Smooth muscle cell (in vitro differentiated cells): ENCODE data around the gene PDE6D. TPM values are rescaled to one million over a fixed set of nuclear protein-coding genes. Genes with fewer than 3 reads are reported as not detected.

Source experiments
- DNase-seq: peaks from one replicate; lab custom pipeline; 2025; ENCODE audit not compliant: unreplicated experiment; lab: John Stamatoyannopoulos, UW
- H2AFZ ChIP-seq: fragments of 200-600 bp; sonication (generic); 2 replicates; pipeline ENCODE4 v1.6.0; 2016; ENCODE audit warnings: antibody characterized with exemption, low read depth, mild to moderate bottlenecking
- H3F3A ChIP-seq: fragments of 200-600 bp; sonication (generic); 2 replicates; pipeline ENCODE4 v1.6.0; 2017; ENCODE audit warnings: antibody characterized with exemption, low read depth
- H3K27ac ChIP-seq: fragments of 200-600 bp; sonication (generic); 2 replicates; pipeline ENCODE4 v1.5.1; 2016; ENCODE audit warnings: low read depth, mild to moderate bottlenecking
- H3K27me3 ChIP-seq: fragments of 200-600 bp; sonication (generic); 2 replicates; pipeline ENCODE4 v1.6.1; 2016; ENCODE audit warnings: low read depth, mild to moderate bottlenecking
- H3K36me3 ChIP-seq: fragments of 200-600 bp; sonication (generic); 2 replicates; pipeline ENCODE4 v1.5.1; 2016; ENCODE audit warnings: low read depth
- H3K4me1 ChIP-seq: fragments of 200-600 bp; sonication (generic); 2 replicates; pipeline ENCODE4 v1.5.1; 2016; ENCODE audit warnings: low read depth
- H3K4me2 ChIP-seq: fragments of 200-600 bp; sonication (generic); 2 replicates; pipeline ENCODE4 v1.6.0; 2016; ENCODE audit warnings: mild to moderate bottlenecking
- H3K4me3 ChIP-seq: fragments of 200-600 bp; sonication (generic); 2 replicates; pipeline ENCODE4 v1.5.1; 2016; ENCODE audit warnings: mild to moderate bottlenecking
- H3K79me2 ChIP-seq: fragments of 200-600 bp; sonication (generic); 2 replicates; pipeline ENCODE4 v1.6.0; 2016; ENCODE audit warnings: low read depth, mild to moderate bottlenecking
- H3K9ac ChIP-seq: fragments of 200-600 bp; sonication (generic); 2 replicates; pipeline ENCODE4 v1.6.0; 2016; ENCODE audit warnings: low read depth
- H3K9me3 ChIP-seq: fragments of 200-600 bp; sonication (generic); replicated peaks from 2 replicates; pipeline ENCODE4 v1.5.1; 2016; ENCODE audit warnings: low read depth
- H4K20me1 ChIP-seq: fragments of 200-600 bp; sonication (generic); 2 replicates; pipeline ENCODE4 v1.6.0; 2016; ENCODE audit warnings: low read depth
- WGBS: methylation state at CpG from one replicate; pipeline ENCODE4 v1.1.7; 2016; ENCODE audit warnings: low lambda C conversion rate; 5-methylcytosine and 5-hydroxymethylcytosine counted together
- polyA plus RNA-seq: library from polyadenylated mRNA; unstranded; fragments of >200 nt; fragmentation: Nextera tagmentation; extraction: Ambion mirVana; gene quantifications from 2 replicates; pipeline ENCODE4 v1.2.1, GENCODE V29; 2016
- total RNA-seq: library from RNA; depleted of rRNA; stranded (reverse); fragments of >200 nt; gene quantifications from 2 replicates; pipeline ENCODE4 v1.2.3, GENCODE V29; 2014
- TF ChIP-seq, protein P1 (sequence below): fragments of 200-600 bp; sonication (generic); IDR thresholded peaks from 2 replicates; pipeline ENCODE4 v1.5.1; 2017; ENCODE audit warnings: borderline replicate concordance, mild to moderate bottlenecking, antibody characterized with exemption; ENCODE audit not compliant: insufficient read depth, poor library complexity, severe bottlenecking

The PDE6D gene
- total RNA-seq = 30.0 and 54.9 TPM in 2 replicates
- 32.7 and 34.4 TPM in 2 replicates for polyA plus RNA-seq

DNA sequence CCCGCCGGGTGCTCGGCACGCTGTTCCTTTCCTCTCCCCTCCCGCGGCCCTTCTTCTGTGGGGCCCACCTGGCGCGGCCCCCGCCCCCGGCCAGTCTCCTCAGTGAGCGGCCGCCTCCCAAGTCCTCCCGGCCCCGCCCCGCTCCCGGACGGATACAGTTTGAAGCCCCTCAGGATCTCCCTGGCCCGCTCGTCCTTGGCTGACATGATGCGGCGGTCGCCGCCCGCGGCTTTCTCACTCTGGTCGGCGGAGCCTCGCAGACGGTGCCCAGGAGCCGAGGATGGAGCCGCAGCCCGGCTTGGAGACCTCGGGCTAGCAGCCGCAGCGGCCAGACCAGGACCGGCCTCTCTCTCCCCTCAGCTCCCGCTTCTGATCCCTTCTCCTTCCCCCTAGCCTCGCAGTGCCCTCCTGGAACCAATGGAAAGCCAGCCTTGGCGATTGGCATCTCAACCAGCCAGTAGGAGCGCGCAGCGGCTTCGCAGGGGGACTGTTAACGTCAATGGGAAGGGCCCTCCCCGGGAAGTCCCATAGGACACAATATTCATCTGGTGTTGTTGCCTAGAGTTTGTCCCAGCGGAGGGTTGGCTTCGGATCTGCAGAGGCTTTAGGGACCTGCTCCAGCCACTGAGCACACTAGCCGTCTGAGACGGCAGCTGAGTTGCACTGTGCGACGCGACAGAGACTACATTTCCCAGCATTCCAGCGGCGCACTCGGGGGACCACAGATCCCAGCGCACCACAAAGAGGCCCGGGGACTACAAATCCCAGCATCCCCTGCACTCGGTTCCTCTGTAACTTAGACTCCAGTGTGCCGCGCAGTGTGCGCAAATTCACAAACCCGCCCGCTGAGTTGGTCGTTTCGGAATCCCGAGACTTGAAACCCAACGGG is at the start of gene PDE6D:
TSS of gene PDE6D (minus strand) at position 374 of the 889 bp plus-strand sequence. CDS start at position 206, 168 bp downstream.
- peak; percentile 83 for DNase-seq
- Histone ChIP-seq H4K20me1 (peaks cover 12% of the 10 kb centered on the region), H2AFZ (peak within 1 kb of the TSS; percentile 96), H3K4me1 (peaks cover 14% of the 10 kb centered on the region), H3K79me2 (peaks cover 10% of the 10 kb centered on the region), H3K36me3 (no peaks in the 10 kb centered on the region), H3F3A (no peaks in the 10 kb centered on the region), H3K27me3 (no peaks in the 10 kb centered on the region), H3K4me3 (peak within 1 kb of the TSS; percentile 76), H3K9me3 (no peaks in the 10 kb centered on the region), H3K4me2 (peak within 1 kb of the TSS; percentile 88), H3K27ac (peak within 1 kb of the TSS; percentile 50), H3K9ac (peak within 1 kb of the TSS; percentile 57)
- under 1% methylated on average over 46 of the region's 67 CpGs for WGBS
- TF ChIP-seq, protein P1, sequence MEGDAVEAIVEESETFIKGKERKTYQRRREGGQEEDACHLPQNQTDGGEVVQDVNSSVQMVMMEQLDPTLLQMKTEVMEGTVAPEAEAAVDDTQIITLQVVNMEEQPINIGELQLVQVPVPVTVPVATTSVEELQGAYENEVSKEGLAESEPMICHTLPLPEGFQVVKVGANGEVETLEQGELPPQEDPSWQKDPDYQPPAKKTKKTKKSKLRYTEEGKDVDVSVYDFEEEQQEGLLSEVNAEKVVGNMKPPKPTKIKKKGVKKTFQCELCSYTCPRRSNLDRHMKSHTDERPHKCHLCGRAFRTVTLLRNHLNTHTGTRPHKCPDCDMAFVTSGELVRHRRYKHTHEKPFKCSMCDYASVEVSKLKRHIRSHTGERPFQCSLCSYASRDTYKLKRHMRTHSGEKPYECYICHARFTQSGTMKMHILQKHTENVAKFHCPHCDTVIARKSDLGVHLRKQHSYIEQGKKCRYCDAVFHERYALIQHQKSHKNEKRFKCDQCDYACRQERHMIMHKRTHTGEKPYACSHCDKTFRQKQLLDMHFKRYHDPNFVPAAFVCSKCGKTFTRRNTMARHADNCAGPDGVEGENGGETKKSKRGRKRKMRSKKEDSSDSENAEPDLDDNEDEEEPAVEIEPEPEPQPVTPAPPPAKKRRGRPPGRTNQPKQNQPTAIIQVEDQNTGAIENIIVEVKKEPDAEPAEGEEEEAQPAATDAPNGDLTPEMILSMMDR = no peak

DNA sequence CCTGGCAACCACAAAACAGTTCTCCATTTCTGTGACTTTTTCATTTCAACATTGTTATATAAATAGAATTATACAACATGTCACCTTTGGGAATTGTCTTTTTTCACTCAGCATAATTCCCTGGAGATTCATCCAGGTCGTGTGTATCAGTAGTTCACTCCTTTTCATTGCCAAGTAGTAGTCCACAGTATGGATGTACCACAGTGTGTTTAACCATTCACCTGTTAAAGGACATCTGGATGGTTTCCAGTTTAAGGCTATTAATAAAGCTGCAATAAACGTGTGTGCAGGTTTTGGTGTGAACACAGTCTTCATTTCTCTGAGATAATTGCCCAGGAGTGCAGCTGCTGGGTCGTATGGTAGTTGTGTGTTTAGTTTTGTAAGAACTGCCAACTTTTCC is 40.8 kb upstream of the PDE6D start:
- H3F3A ChIP-seq = no peaks in the 10 kb centered on the region
- H2AFZ ChIP-seq = no peak overlapping the region
- H3K9ac ChIP-seq = no peak overlapping the region
- no peaks in the 10 kb centered on the region for H3K27me3 ChIP-seq
- H3K27ac ChIP-seq = no peak overlapping the region
- H3K36me3 ChIP-seq = no peaks in the 10 kb centered on the region
- no peak for DNase-seq
- H3K4me2 ChIP-seq = no peak overlapping the region
- H3K9me3 ChIP-seq = no peaks in the 10 kb centered on the region
- no peaks in the 10 kb centered on the region for H3K4me1 ChIP-seq
- no peak overlapping the region for H3K4me3 ChIP-seq
- H4K20me1 ChIP-seq = no peaks in the 10 kb centered on the region
- 57% methylated on average over 3 of the region's 3 CpGs for WGBS
- TF ChIP-seq, protein P1 = no peak
- no peaks in the 10 kb centered on the region for H3K79me2 ChIP-seq

DNA sequence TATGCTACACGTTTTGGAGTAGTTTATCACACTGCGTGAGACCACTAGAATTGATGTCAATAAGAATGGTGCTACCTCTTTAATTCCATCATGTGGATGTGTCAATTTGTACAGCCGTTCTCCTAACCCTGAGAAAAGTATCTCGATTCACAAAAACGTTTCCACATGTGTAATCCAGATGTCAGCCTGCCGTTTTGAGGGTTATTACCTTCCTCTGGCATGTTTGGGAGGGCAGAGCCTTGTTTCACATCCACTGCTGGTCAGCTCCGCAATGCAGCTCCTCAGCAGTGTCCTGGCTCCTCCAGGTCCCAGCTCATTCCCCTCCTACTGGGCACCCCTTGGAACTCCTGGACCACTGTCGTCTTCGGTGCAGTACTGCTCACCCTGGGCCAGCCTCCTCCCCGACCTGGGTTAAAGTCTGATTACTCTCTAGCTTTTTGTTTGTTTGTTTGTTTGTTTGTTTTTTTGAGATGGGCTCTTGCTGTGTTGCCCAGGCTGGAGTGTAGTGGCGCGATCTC is 39.8 kb upstream of the PDE6D start:
- no peak for DNase-seq
- no peaks in the 10 kb centered on the region for H3K79me2 ChIP-seq
- no peak overlapping the region for H3K4me2 ChIP-seq
- WGBS = 82% methylated on average over 12 of the region's 12 CpGs
- H3K27me3 ChIP-seq = no peaks in the 10 kb centered on the region
- TF ChIP-seq, protein P1 = no peak
- H3K36me3 ChIP-seq = no peaks in the 10 kb centered on the region
- H2AFZ ChIP-seq = no peak overlapping the region
- no peaks in the 10 kb centered on the region for H3K4me1 ChIP-seq
- H3K27ac ChIP-seq = no peak overlapping the region
- no peak overlapping the region for H3K9ac ChIP-seq
- no peaks in the 10 kb centered on the region for H3K9me3 ChIP-seq
- no peaks in the 10 kb centered on the region for H3F3A ChIP-seq
- no peak overlapping the region for H3K4me3 ChIP-seq
- H4K20me1 ChIP-seq = no peaks in the 10 kb centered on the region
